K562 (cell line): Measurements from ENCODE around the gene RPUSD2. TPM values are rescaled to one million over a fixed set of nuclear protein-coding genes. Genes with fewer than 3 reads are reported as not detected.

Experiments used
- BRF1 ChIP-seq: IDR thresholded peaks from 3 replicates; pipeline ENCODE4 v1.6.1; 2011; ENCODE audit warnings: borderline replicate concordance, mild to moderate bottlenecking; ENCODE audit not compliant: insufficient read length; ENCODE audit errors: extremely low read depth
- C11orf30 ChIP-seq: fragments of 450-650 bp; IDR thresholded peaks from 2 replicates; pipeline ENCODE4 v1.6.1; 2016; ENCODE audit warnings: low read depth, mild to moderate bottlenecking
- CGGBP1 ChIP-seq: fragments of 250-450 bp; sonication (Bioruptor Pico); IDR thresholded peaks from 2 replicates; pipeline ENCODE4 v1.9.0; 2021; ENCODE audit warnings: mild to moderate bottlenecking
- CREB5 ChIP-seq: fragments of 250-450 bp; sonication (Bioruptor Pico); IDR thresholded peaks from 2 replicates; pipeline ENCODE4 v1.5.0; 2020; ENCODE audit warnings: mild to moderate bottlenecking
- DPF2 ChIP-seq: fragments of 450-650 bp; IDR thresholded peaks from 2 replicates; pipeline ENCODE4 v1.6.1; 2016
- FOXA1 ChIP-seq: fragments of 450-650 bp; IDR thresholded peaks from 2 replicates; pipeline ENCODE4 v1.6.1; 2016; ENCODE audit warnings: mild to moderate bottlenecking, borderline replicate concordance
- GTF2F1 ChIP-seq: IDR thresholded peaks from 2 replicates; pipeline ENCODE4 v1.6.1; 2011; ENCODE audit warnings: low read depth, low read length, improper control_type of control experiment
- KLF1 ChIP-seq: fragments of 450-650 bp; IDR thresholded peaks from 2 replicates; pipeline ENCODE4 v1.6.1; 2016; ENCODE audit warnings: missing genetic modification characterization, missing compliant biosample characterization
- MAX ChIP-seq: sonication (generic); formaldehyde crosslinking; IDR thresholded peaks from 2 replicates; pipeline ENCODE4 v1.9.0; 2022; ENCODE audit warnings: mild to moderate bottlenecking, missing genetic modification reagents
- MIER1 ChIP-seq: fragments of 450-650 bp; IDR thresholded peaks from 2 replicates; pipeline ENCODE4 v1.6.1; 2016; ENCODE audit warnings: antibody characterized with exemption, mild to moderate bottlenecking, low read depth
- SRSF1 ChIP-seq: fragments of 200-400 bp; formaldehyde crosslinking; IDR thresholded peaks from 2 replicates; pipeline ENCODE4 v1.6.1; 2017; ENCODE audit warnings: mild to moderate bottlenecking, low read depth, low read length, moderate library complexity
- U2AF2 ChIP-seq: fragments of 200-400 bp; formaldehyde crosslinking; optimal IDR thresholded peaks from 2 replicates; pipeline ENCODE3; 2017; ENCODE audit warnings: low read depth, mild to moderate bottlenecking, low read length
- ZBED1 ChIP-seq: IDR thresholded peaks from 2 replicates; pipeline ENCODE4 v1.6.1; 2014
- ZKSCAN8 ChIP-seq: fragments of 200-800 bp; sonication (Bioruptor generic); IDR thresholded peaks from 2 replicates; pipeline ENCODE4 v1.6.1; 2016; ENCODE audit warnings: missing genetic modification characterization, missing compliant biosample characterization
- ZNF133 ChIP-seq: fragments of 250-450 bp; sonication (Bioruptor Pico); IDR thresholded peaks from 2 replicates; pipeline ENCODE4 v1.4.0; 2020; ENCODE audit warnings: mild to moderate bottlenecking
- ZNF57 ChIP-seq: fragments of 450-650 bp; formaldehyde crosslinking; IDR thresholded peaks from 2 replicates; pipeline ENCODE4 v1.4.0; 2020; ENCODE audit warnings: mild to moderate bottlenecking, moderate library complexity
- polyA plus RNA-seq, 8 experiments: library from polyadenylated mRNA; depleted of rRNA in 4 of 8; stranded (reverse) in 5 of 8; unstranded in 3 of 8; fragments of >200 nt; fragmentation: Nextera tagmentation in 2 of 8; fragmentation: Illumina TruSeq in 1 of 8; extraction: Ambion mirVana in 2 of 8; extraction: Trizol in 1 of 8; gene quantifications; 2 replicates each; pipeline versions ENCODE4 v1.2.1 to v1.2.3, GENCODE V29; 2011 to 2014; ENCODE audit warnings: inconsistent platforms in 1 of 8, missing spikeins in 1 of 8
- total RNA-seq, 7 experiments: library from RNA; depleted of rRNA in 6 of 7; stranded (reverse); fragments of >200 nt in 6 of 7; fragmentation: Illumina TruSeq in 2 of 7; extraction: Trizol in 2 of 7; gene quantifications; 2 replicates each; pipeline versions ENCODE4 v1.2.1 to v1.2.3, GENCODE V29; 2011 to 2021; ENCODE audit warnings: low replicate concordance in 1 of 7
- TF ChIP-seq, protein P1 (sequence below): fragments of 250-450 bp; sonication (Bioruptor Pico); IDR thresholded peaks from 2 replicates; pipeline ENCODE4 v1.4.0; 2020; ENCODE audit warnings: mild to moderate bottlenecking, moderate library complexity
- TF ChIP-seq, protein P2 (sequence below): fragments of 250-450 bp; sonication (Bioruptor Pico); IDR thresholded peaks from 2 replicates; pipeline ENCODE4 v1.5.0; 2021
- TF ChIP-seq, protein P3 (sequence below): fragments of 250-450 bp; sonication (Bioruptor Pico); IDR thresholded peaks from 2 replicates; pipeline ENCODE4 v1.9.0; 2021; ENCODE audit warnings: mild to moderate bottlenecking, inconsistent platforms

The RPUSD2 gene
- total and polyA plus RNA-seq, 9 of the 15 experiments (the other 6 are each of a cell fraction or from before 2014, with no cell fraction given) = 3.7 to 30.2 (median 14.3) TPM

- TF ChIP-seq MAX = no peak
- no peak for TF ChIP-seq KLF1 (tag)
- TF ChIP-seq CREB5 (CRISPR knock-in tag) = no peak
- peak; percentile 73; the same call in 1 of the 2 replicates for TF ChIP-seq ZKSCAN8 (CRISPR knock-in tag)
- TF ChIP-seq FOXA1 = no peak
- no peak for TF ChIP-seq SRSF1
- no peak for TF ChIP-seq U2AF2
- TF ChIP-seq BRF1 = peak; percentile 72
- no peak for TF ChIP-seq ZNF133 (CRISPR knock-in tag)
- TF ChIP-seq ZNF57 (CRISPR knock-in tag) = no peak
- peak; percentile 40 for TF ChIP-seq DPF2
- TF ChIP-seq, protein P1, sequence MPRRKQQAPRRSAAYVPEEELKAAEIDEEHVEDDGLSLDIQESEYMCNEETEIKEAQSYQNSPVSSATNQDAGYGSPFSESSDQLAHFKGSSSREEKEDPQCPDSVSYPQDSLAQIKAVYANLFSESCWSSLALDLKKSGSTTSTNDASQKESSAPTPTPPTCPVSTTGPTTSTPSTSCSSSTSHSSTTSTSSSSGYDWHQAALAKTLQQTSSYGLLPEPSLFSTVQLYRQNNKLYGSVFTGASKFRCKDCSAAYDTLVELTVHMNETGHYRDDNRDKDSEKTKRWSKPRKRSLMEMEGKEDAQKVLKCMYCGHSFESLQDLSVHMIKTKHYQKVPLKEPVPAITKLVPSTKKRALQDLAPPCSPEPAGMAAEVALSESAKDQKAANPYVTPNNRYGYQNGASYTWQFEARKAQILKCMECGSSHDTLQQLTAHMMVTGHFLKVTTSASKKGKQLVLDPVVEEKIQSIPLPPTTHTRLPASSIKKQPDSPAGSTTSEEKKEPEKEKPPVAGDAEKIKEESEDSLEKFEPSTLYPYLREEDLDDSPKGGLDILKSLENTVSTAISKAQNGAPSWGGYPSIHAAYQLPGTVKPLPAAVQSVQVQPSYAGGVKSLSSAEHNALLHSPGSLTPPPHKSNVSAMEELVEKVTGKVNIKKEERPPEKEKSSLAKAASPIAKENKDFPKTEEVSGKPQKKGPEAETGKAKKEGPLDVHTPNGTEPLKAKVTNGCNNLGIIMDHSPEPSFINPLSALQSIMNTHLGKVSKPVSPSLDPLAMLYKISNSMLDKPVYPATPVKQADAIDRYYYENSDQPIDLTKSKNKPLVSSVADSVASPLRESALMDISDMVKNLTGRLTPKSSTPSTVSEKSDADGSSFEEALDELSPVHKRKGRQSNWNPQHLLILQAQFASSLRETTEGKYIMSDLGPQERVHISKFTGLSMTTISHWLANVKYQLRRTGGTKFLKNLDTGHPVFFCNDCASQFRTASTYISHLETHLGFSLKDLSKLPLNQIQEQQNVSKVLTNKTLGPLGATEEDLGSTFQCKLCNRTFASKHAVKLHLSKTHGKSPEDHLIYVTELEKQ (CRISPR knock-in tag) = no peak
- TF ChIP-seq, protein P2, sequence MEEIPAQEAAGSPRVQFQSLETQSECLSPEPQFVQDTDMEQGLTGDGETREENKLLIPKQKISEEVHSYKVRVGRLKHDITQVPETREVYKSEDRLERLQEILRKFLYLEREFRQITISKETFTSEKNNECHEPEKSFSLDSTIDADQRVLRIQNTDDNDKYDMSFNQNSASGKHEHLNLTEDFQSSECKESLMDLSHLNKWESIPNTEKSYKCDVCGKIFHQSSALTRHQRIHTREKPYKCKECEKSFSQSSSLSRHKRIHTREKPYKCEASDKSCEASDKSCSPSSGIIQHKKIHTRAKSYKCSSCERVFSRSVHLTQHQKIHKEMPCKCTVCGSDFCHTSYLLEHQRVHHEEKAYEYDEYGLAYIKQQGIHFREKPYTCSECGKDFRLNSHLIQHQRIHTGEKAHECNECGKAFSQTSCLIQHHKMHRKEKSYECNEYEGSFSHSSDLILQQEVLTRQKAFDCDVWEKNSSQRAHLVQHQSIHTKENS = no peak
- no peak for TF ChIP-seq ZBED1
- TF ChIP-seq CGGBP1 (CRISPR knock-in tag) = no peak
- no peak for TF ChIP-seq GTF2F1
- TF ChIP-seq, protein P3, sequence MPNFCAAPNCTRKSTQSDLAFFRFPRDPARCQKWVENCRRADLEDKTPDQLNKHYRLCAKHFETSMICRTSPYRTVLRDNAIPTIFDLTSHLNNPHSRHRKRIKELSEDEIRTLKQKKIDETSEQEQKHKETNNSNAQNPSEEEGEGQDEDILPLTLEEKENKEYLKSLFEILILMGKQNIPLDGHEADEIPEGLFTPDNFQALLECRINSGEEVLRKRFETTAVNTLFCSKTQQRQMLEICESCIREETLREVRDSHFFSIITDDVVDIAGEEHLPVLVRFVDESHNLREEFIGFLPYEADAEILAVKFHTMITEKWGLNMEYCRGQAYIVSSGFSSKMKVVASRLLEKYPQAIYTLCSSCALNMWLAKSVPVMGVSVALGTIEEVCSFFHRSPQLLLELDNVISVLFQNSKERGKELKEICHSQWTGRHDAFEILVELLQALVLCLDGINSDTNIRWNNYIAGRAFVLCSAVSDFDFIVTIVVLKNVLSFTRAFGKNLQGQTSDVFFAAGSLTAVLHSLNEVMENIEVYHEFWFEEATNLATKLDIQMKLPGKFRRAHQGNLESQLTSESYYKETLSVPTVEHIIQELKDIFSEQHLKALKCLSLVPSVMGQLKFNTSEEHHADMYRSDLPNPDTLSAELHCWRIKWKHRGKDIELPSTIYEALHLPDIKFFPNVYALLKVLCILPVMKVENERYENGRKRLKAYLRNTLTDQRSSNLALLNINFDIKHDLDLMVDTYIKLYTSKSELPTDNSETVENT (CRISPR knock-in tag) = no peak
- no peak for TF ChIP-seq C11orf30
- TF ChIP-seq MIER1 = no peak
These were observed 24.7 kb downstream of the RPUSD2 start, which contains the start of gene KNL1 (continued) for GRCh38 chr15:40593588-40594428.
